Fibroblast of the aortic adventitia (primary cell): ENCODE results near the gene RRAGB. TPM values are rescaled to one million over a fixed set of nuclear protein-coding genes. Genes with fewer than 3 reads are reported as not detected.

ENCODE experiments used
- DNase-seq: peaks from one replicate; pipeline ENCODE4 v3.0.0-alpha.2; 2010; ENCODE audit warnings: low read depth
- H3K4me3 ChIP-seq: 2 replicates; pipeline ENCODE4 v1.5.1; 2011; ENCODE audit warnings: low read depth, mild to moderate bottlenecking, control low read depth, low read length, moderate library complexity
- total RNA-seq: library from RNA; depleted of rRNA; stranded (reverse); fragments of >200 nt; gene quantifications from 2 replicates; pipeline ENCODE4 v1.2.3, GENCODE V29; 2012; ENCODE audit warnings: low replicate concordance
- TF ChIP-seq, protein P1 (sequence below): IDR thresholded peaks from 2 replicates; pipeline ENCODE4 v1.5.1; 2011; ENCODE audit warnings: mild to moderate bottlenecking, low read length, control low read depth, inconsistent platforms; ENCODE audit not compliant: insufficient read depth

RRAGB gene
- total RNA-seq, 1 donor: 16.6 TPM

DNA sequence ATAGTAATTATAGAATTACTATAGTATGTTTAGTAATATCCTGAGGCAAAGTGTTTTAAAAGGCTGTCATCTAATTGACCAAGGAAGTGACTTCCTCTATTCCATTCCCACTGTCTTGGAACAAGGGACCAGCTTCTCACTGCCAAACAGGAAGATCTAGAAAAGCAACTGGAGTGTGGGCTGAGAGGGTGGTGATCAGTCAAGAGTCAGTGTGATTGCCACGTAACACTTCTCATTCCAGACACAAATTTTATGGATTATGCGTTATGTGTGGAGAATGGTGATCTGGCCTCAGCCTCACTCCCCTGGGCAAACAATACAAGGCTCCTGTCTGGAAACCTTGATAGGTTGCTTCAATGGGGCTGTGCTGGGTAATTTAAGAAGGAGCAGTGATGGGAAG lies 60.0 kb downstream of the RRAGB start:
- DNase-seq: no peak
- no peak overlapping the region for H3K4me3 ChIP-seq
- TF ChIP-seq, protein P1, sequence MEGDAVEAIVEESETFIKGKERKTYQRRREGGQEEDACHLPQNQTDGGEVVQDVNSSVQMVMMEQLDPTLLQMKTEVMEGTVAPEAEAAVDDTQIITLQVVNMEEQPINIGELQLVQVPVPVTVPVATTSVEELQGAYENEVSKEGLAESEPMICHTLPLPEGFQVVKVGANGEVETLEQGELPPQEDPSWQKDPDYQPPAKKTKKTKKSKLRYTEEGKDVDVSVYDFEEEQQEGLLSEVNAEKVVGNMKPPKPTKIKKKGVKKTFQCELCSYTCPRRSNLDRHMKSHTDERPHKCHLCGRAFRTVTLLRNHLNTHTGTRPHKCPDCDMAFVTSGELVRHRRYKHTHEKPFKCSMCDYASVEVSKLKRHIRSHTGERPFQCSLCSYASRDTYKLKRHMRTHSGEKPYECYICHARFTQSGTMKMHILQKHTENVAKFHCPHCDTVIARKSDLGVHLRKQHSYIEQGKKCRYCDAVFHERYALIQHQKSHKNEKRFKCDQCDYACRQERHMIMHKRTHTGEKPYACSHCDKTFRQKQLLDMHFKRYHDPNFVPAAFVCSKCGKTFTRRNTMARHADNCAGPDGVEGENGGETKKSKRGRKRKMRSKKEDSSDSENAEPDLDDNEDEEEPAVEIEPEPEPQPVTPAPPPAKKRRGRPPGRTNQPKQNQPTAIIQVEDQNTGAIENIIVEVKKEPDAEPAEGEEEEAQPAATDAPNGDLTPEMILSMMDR: no peak

DNA sequence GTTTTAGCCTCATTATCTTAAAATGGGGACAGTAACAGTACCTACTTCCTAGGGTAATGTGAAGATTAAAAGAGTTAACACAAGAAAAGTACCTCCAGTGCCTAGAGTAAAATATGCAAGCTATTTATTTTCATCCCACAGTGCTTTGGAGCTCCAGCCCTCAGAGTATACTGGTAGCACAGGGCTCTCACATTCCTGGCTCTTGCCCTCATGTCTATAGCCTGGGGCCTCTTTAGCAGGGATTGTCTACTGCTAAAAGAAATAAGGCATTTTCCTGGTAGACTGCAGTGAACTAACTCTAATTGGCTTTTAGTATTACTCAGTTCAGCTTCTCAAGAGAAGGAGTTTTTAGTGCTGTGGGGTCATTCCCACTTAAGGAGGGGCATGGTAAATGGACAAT lies 60.8 kb downstream of the RRAGB start:
- DNase-seq: no peak
- H3K4me3 ChIP-seq: no peak overlapping the region

DNA sequence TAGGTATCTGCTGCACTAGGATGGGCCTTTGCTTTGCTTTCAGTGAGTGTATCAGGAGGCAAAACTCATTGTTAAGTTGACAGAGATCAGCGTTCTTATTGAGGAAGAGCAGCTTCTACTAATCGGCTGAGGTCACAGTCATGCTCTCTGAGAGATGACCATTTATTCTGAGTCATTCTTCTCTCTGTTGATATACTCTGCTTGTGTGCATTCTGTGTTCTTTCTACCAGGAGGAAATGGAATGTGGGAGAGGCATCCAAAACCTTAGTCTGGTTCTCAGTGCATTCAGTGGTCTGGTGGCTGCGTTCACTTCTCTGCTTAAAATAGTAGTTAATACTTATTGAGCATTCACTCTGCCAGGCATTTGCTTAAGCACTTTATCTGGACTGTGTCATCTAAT lies 66.2 kb downstream of the RRAGB start:
- TF ChIP-seq, protein P1: no peak
- DNase-seq: no peak
- H3K4me3 ChIP-seq: no peak overlapping the region

More for the DNA sequence above, 60.8 kb downstream of the RRAGB start:
- TF ChIP-seq, protein P1: no peak

DNA sequence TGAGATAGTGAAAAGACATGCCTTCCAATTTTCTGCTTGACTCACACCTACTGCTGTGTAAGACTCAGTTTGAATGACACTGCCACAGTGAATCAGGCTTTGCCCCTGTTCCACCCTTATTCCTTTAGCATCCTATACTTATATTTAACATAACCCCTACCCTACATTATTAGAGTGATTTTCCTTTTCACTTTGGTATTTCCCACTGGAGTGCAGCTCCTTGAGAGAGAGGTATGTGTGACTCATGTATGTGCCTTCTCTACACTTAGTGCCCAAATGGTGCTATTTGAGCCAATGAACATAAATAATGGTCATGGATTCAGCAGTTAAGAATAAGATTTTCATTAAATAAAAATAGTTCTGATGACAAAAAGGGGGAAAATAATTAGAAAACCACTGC lies 69.5 kb downstream of the RRAGB start:
- H3K4me3 ChIP-seq: no peak overlapping the region
- DNase-seq: peak; percentile 7
- TF ChIP-seq, protein P1: no peak

DNA sequence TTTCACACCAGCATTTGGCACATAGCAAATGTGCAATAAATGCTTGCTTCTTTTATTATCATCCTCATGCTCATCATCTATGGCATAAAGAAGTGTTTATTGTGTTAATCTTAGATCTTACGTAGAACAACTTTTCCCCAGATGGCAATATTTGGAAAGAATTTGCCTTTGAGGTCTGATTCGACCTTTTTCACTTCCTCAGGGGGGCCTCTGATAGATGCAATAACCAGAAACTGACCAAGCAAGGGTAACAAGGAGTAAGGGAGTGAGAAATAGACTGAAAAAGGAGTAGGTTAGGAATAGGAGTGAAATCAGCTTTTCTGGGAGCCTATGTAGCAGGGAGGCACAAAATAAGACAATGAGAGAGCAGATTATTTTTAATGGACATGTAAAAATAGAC lies 70.2 kb downstream of the RRAGB start:
- H3K4me3 ChIP-seq: no peak overlapping the region
- no peak for DNase-seq
- TF ChIP-seq, protein P1: no peak

DNA sequence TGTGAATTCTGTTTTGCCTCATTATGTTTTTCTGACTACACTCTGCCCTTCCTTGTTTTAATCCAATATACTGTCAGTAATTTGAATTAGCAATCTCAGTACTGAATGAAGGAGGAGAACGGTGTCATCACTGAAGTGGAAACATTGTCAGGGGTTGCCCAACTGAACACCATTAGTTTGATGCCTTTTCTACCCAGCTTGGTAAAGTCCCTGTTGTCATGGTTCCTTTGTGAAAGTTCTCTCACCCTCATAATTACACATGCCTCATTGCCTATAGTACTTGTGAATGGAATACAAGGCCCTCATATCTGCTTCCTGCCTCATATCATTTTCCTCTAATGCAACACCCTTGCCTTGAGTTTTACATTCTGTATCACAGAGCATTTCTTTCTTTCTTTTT lies 76.9 kb downstream of the RRAGB start:
- no peak for DNase-seq
- H3K4me3 ChIP-seq: no peak overlapping the region
- TF ChIP-seq, protein P1: no peak

DNA sequence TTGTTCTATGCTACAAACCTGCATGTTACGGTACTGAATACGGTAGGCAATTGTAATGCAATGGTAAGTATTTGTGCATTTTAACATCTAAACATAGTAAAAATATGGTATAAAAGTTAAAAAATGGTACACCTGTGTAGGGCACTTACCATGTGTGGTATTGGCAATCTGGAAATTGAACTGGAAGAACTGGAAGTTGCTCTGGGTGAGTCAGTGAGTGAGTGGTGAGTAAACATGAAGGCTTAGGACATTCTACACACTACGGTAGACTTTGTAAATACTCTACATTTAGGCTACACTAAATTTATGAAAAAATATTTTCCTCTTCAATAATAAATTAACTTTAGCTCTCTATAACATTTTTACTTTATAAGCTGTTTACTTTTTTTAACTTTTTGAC lies 78.9 kb downstream of the RRAGB start:
- no peak for DNase-seq
- TF ChIP-seq, protein P1: no peak
- H3K4me3 ChIP-seq: no peak overlapping the region
